ENCODE measurements around the gene RNF213. TPM values are rescaled to one million over a fixed set of nuclear protein-coding genes. Genes with fewer than 3 reads are reported as not detected.

Gene RNF213
- total RNA-seq, 1 experiment from 2014 or later: 179 TPM

GRCh38 chr17:80222376-80223141 is 38.1 kb upstream of the RNF213 start:
- H3F3A ChIP-seq (ENCODE audit: insufficient read depth, low read depth): no peaks in the 10 kb centered on the region
- H3K36me3 ChIP-seq (ENCODE audit: low read depth): no peaks in the 10 kb centered on the region
- no peaks in the 10 kb centered on the region; the same call in 1 of the 2 replicates for H4K20me1 ChIP-seq (ENCODE audit: insufficient read depth)
- H3K4me2 ChIP-seq: no peak overlapping the region
- no peak overlapping the region for H2AFZ ChIP-seq
- H3K27me3 ChIP-seq (ENCODE audit: insufficient read depth, low read depth): no peaks in the 10 kb centered on the region
- CTCF ChIA-PET: no interaction called here
- no peak for TF ChIP-seq CTCF (conservative IDR thresholded peaks at IDR 0.05)
- no peak for TF ChIP-seq EZH2 (IDR thresholded peaks at IDR 0.05; ENCODE audit: low read depth)
- intact Hi-C loops (cut with micrococcal nuclease; ENCODE audit: unreplicated experiment): no loop called here
- H3K79me2 ChIP-seq (ENCODE audit: low read depth): no peaks in the 10 kb centered on the region
- POLR2A ChIA-PET (ENCODE audit: unreplicated experiment): no interaction called here
- peaks cover 6% of the 10 kb centered on the region; the same call in 1 of the 2 replicates for H3K4me1 ChIP-seq (replicated peaks; ENCODE audit: insufficient read depth)
- no peaks in the 10 kb centered on the region for H3K9me3 ChIP-seq (ENCODE audit: insufficient read depth, low read depth)
- no peaks in the 10 kb centered on the region for H3K9me2 ChIP-seq (ENCODE audit: insufficient read depth)
- H3K27ac ChIP-seq: no peak overlapping the region
- no peak overlapping the region for H3K4me3 ChIP-seq
- no peak for DNase-seq
- no TSS peak for BruUV-seq (replicated peaks)

GRCh38 chr17:80223142-80223815 is 37.4 kb upstream of the RNF213 start:
- CTCF ChIA-PET: no interaction called here
- no peaks in the 10 kb centered on the region for H3K9me2 ChIP-seq (ENCODE audit: insufficient read depth)
- no TSS peak for BruUV-seq (replicated peaks)
- DNase-seq: no peak
- H3F3A ChIP-seq (ENCODE audit: insufficient read depth, low read depth): no peaks in the 10 kb centered on the region
- H3K36me3 ChIP-seq (ENCODE audit: low read depth): no peaks in the 10 kb centered on the region
- H3K4me3 ChIP-seq: no peak overlapping the region
- no peak overlapping the region for H3K27ac ChIP-seq
- no peaks in the 10 kb centered on the region for H3K27me3 ChIP-seq (ENCODE audit: insufficient read depth, low read depth)
- no peaks in the 10 kb centered on the region for H3K9me3 ChIP-seq (ENCODE audit: insufficient read depth, low read depth)
- no peaks in the 10 kb centered on the region for H4K20me1 ChIP-seq (ENCODE audit: insufficient read depth)
- H2AFZ ChIP-seq: no peak overlapping the region
- no peak overlapping the region for H3K4me2 ChIP-seq
- POLR2A ChIA-PET (ENCODE audit: unreplicated experiment): no interaction called here
- no peaks in the 10 kb centered on the region for H3K79me2 ChIP-seq (ENCODE audit: low read depth)
- peaks cover 6% of the 10 kb centered on the region; the same call in 1 of the 2 replicates for H3K4me1 ChIP-seq (replicated peaks; ENCODE audit: insufficient read depth)
- no peak for TF ChIP-seq CTCF (conservative IDR thresholded peaks at IDR 0.05)
- TF ChIP-seq EZH2 (IDR thresholded peaks at IDR 0.05; ENCODE audit: low read depth): no peak
- intact Hi-C loops (cut with micrococcal nuclease; ENCODE audit: unreplicated experiment): no loop called here

GRCh38 chr17:80223838-80224497 is 36.7 kb upstream of the RNF213 start:
- no TSS peak for BruUV-seq (replicated peaks)
- Histone ChIP-seq H3K27ac (no peak overlapping the region), H2AFZ (no peak overlapping the region), H3K27me3 (ENCODE audit: insufficient read depth, low read depth) (no peaks in the 10 kb centered on the region), H3K4me2 (no peak overlapping the region), H3K9me3 (ENCODE audit: insufficient read depth, low read depth) (no peaks in the 10 kb centered on the region), H4K20me1 (ENCODE audit: insufficient read depth) (no peaks in the 10 kb centered on the region), H3K4me1 (replicated peaks; ENCODE audit: insufficient read depth) (peaks cover 6% of the 10 kb centered on the region; the same call in 1 of the 2 replicates), H3F3A (ENCODE audit: insufficient read depth, low read depth) (no peaks in the 10 kb centered on the region), H3K4me3 (no peak overlapping the region), H3K79me2 (ENCODE audit: low read depth) (no peaks in the 10 kb centered on the region), H3K36me3 (ENCODE audit: low read depth) (no peaks in the 10 kb centered on the region), H3K9me2 (ENCODE audit: insufficient read depth) (no peaks in the 10 kb centered on the region)
- ChIA-PET CTCF (no interaction called here), POLR2A (ENCODE audit: unreplicated experiment) (no interaction called here)
- TF ChIP-seq EZH2 (IDR thresholded peaks at IDR 0.05; ENCODE audit: low read depth) (no peak), CTCF (conservative IDR thresholded peaks at IDR 0.05) (no peak)
- intact Hi-C loops (cut with micrococcal nuclease; ENCODE audit: unreplicated experiment): no loop called here
- no peak for DNase-seq

Data from PC-9 (cell line).